ENCODE measurements around the gene TEAD1. TPM values are rescaled to one million over a fixed set of nuclear protein-coding genes. Genes with fewer than 3 reads are reported as not detected.

The TEAD1 gene
- polyA plus RNA-seq, 1 donor from 2014 or later: 12.2 TPM

DNA sequence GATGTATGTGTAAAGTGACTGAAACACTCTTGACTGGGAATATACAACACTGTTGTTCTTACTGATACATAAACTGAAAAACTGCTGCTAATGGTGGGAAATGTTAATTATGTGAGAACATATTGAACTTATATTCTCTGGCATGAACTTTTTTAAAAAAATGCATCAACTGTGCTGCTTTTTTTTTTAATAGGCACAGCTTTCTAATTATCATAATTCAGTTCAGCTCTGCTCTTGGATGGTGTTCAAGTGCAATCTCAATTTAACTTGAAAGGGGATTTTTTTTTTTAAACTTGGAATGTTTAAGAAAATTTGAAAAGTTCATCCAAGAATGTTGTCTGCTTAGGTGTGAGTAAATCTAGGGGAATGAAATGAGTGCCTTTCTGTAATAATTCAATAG is 5.2 kb downstream of the TEAD1 start:
- Histone ChIP-seq H3K27ac (ENCODE audit: low read length) (no peak overlapping the region), H2AFZ (ENCODE audit: low read depth, low read length) (no peak overlapping the region), H4K20me1 (ENCODE audit: insufficient read depth) (no peaks in the 10 kb centered on the region), H3K4me2 (ENCODE audit: low read length) (peak overlapping the region; percentile 20), H3K27me3 (ENCODE audit: insufficient read depth, low read depth, low read length) (no peaks in the 10 kb centered on the region), H3K9me2 (ENCODE audit: insufficient read depth, low read length) (no peaks in the 10 kb centered on the region), H3K79me2 (replicated peaks; ENCODE audit: insufficient read depth, low read length) (peaks cover 95% of the 10 kb centered on the region), H3K9me3 (ENCODE audit: low read length) (no peaks in the 10 kb centered on the region), H3K4me3 (ENCODE audit: low read length) (peak overlapping the region; percentile 12), H3F3A (ENCODE audit: insufficient read depth, low read length, poor library complexity, severe bottlenecking) (no peaks in the 10 kb centered on the region), H3K9ac (ENCODE audit: low read length) (no peak overlapping the region), H3K36me3 (ENCODE audit: insufficient read depth, low read length) (no peaks in the 10 kb centered on the region)
- no peak for TF ChIP-seq POLR2AphosphoS5 (IDR thresholded peaks at IDR 0.05)
- TF ChIP-seq, protein P1, sequence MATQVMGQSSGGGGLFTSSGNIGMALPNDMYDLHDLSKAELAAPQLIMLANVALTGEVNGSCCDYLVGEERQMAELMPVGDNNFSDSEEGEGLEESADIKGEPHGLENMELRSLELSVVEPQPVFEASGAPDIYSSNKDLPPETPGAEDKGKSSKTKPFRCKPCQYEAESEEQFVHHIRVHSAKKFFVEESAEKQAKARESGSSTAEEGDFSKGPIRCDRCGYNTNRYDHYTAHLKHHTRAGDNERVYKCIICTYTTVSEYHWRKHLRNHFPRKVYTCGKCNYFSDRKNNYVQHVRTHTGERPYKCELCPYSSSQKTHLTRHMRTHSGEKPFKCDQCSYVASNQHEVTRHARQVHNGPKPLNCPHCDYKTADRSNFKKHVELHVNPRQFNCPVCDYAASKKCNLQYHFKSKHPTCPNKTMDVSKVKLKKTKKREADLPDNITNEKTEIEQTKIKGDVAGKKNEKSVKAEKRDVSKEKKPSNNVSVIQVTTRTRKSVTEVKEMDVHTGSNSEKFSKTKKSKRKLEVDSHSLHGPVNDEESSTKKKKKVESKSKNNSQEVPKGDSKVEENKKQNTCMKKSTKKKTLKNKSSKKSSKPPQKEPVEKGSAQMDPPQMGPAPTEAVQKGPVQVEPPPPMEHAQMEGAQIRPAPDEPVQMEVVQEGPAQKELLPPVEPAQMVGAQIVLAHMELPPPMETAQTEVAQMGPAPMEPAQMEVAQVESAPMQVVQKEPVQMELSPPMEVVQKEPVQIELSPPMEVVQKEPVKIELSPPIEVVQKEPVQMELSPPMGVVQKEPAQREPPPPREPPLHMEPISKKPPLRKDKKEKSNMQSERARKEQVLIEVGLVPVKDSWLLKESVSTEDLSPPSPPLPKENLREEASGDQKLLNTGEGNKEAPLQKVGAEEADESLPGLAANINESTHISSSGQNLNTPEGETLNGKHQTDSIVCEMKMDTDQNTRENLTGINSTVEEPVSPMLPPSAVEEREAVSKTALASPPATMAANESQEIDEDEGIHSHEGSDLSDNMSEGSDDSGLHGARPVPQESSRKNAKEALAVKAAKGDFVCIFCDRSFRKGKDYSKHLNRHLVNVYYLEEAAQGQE (IDR thresholded peaks at IDR 0.05; ENCODE audit: borderline replicate concordance): no peak
- TF ChIP-seq, protein P2, sequence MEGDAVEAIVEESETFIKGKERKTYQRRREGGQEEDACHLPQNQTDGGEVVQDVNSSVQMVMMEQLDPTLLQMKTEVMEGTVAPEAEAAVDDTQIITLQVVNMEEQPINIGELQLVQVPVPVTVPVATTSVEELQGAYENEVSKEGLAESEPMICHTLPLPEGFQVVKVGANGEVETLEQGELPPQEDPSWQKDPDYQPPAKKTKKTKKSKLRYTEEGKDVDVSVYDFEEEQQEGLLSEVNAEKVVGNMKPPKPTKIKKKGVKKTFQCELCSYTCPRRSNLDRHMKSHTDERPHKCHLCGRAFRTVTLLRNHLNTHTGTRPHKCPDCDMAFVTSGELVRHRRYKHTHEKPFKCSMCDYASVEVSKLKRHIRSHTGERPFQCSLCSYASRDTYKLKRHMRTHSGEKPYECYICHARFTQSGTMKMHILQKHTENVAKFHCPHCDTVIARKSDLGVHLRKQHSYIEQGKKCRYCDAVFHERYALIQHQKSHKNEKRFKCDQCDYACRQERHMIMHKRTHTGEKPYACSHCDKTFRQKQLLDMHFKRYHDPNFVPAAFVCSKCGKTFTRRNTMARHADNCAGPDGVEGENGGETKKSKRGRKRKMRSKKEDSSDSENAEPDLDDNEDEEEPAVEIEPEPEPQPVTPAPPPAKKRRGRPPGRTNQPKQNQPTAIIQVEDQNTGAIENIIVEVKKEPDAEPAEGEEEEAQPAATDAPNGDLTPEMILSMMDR (IDR thresholded peaks at IDR 0.05; ENCODE audit: poor library complexity, severe bottlenecking): no peak
- TF ChIP-seq RAD21 (conservative IDR thresholded peaks at IDR 0.05): no peak
- no peak for TF ChIP-seq EP300 (conservative IDR thresholded peaks at IDR 0.05; ENCODE audit: poor library complexity, severe bottlenecking)
- no peak for TF ChIP-seq EZH2 (IDR thresholded peaks at IDR 0.05; ENCODE audit: borderline replicate concordance, insufficient read depth, low read length, poor library complexity, severe bottlenecking)
- no peak for TF ChIP-seq TAF1 (IDR thresholded peaks at IDR 0.05; ENCODE audit: low read depth)
- TF ChIP-seq SMC3 (conservative IDR thresholded peaks at IDR 0.05; ENCODE audit: poor library complexity): no peak
- no peak for TF ChIP-seq MXI1 (conservative IDR thresholded peaks at IDR 0.05; ENCODE audit: poor library complexity, severe bottlenecking)

DNA sequence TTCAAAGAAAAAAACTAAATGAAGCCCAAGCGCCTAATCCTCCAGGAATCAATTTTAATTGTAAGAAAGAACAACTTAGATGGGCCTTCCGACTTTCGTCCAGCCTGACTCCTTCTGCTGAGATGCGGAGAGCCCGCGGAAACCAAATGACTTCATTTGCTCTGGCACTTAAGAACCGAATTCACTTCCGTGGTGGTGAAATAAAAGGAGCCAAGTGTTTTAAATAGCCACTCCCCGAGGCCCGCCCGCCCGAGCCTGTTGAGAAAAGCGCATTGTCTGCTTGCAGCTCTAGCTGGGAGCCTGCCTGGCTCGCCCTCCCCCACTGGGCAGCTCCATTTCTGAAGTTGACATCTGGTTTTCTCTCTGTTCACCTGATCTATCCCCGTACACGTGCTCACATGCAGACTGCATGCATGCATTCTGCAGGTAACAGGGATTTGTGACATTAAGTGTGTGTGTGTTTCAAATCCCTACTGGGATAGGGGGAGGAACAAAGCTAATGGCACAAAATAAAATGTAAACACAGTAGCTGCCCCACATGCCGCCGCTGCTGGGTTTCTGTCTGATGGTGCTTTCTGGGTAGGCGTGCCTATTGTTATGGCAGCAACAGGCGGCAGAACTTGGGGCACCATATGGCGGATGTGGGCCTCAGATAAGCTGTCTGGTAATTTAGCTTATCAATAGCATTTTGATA is 6.2 kb downstream of the TEAD1 start:
- H3K36me3 ChIP-seq (ENCODE audit: insufficient read depth, low read length): no peaks in the 10 kb centered on the region
- H2AFZ ChIP-seq (ENCODE audit: low read depth, low read length): no peak overlapping the region
- H3K9me2 ChIP-seq (ENCODE audit: insufficient read depth, low read length): no peaks in the 10 kb centered on the region
- peak overlapping the region; percentile 73 for H3K4me2 ChIP-seq (ENCODE audit: low read length)
- TF ChIP-seq EZH2 (IDR thresholded peaks at IDR 0.05; ENCODE audit: borderline replicate concordance, insufficient read depth, low read length, poor library complexity, severe bottlenecking) (no peak), POLR2AphosphoS5 (IDR thresholded peaks at IDR 0.05) (peak; percentile 62), SMC3 (conservative IDR thresholded peaks at IDR 0.05; ENCODE audit: poor library complexity) (no peak), EP300 (conservative IDR thresholded peaks at IDR 0.05; ENCODE audit: poor library complexity, severe bottlenecking) (peak; percentile 16), RAD21 (conservative IDR thresholded peaks at IDR 0.05) (peak; percentile 20), TAF1 (IDR thresholded peaks at IDR 0.05; ENCODE audit: low read depth) (no peak), MXI1 (conservative IDR thresholded peaks at IDR 0.05; ENCODE audit: poor library complexity, severe bottlenecking) (peak; percentile 86)
- TF ChIP-seq, protein P1 (IDR thresholded peaks at IDR 0.05; ENCODE audit: borderline replicate concordance): no peak
- TF ChIP-seq, protein P2 (IDR thresholded peaks at IDR 0.05; ENCODE audit: poor library complexity, severe bottlenecking): no peak
- no peaks in the 10 kb centered on the region for H4K20me1 ChIP-seq (ENCODE audit: insufficient read depth)
- no peaks in the 10 kb centered on the region for H3F3A ChIP-seq (ENCODE audit: insufficient read depth, low read length, poor library complexity, severe bottlenecking)
- H3K4me3 ChIP-seq (ENCODE audit: low read length): peak overlapping the region; percentile 56
- H3K9ac ChIP-seq (ENCODE audit: low read length): peak overlapping the region; percentile 20
- no peak overlapping the region for H3K27ac ChIP-seq (ENCODE audit: low read length)
- H3K27me3 ChIP-seq (ENCODE audit: insufficient read depth, low read depth, low read length): no peaks in the 10 kb centered on the region
- H3K79me2 ChIP-seq (replicated peaks; ENCODE audit: insufficient read depth, low read length): peaks cover 100% of the 10 kb centered on the region
- no peaks in the 10 kb centered on the region for H3K9me3 ChIP-seq (ENCODE audit: low read length)

All from neural cell (in vitro differentiated cells).